HG02885 (cell line): Measurements from ENCODE around the gene FAM131C.
"Not testable (repeated sequence)": the region's sequence is repeated elsewhere in the genome, so short reads cannot be mapped to it uniquely, and the experiment has no call there.

Experiments
- ATAC-seq: cut with Tn5 transposase; IDR thresholded peaks from one replicate; pipeline ENCODE4 v1.9.1; 2021; ENCODE audit warnings: mild to moderate bottlenecking; ENCODE audit not compliant: unreplicated experiment, poor library complexity

Gene FAM131C

GRCh38 chr1:16062687-16063075 lies 10.8 kb downstream of the FAM131C start:
- not testable (repeated sequence) for ATAC-seq

GRCh38 chr1:16061989-16062686 lies 11.3 kb downstream of the FAM131C start:
- ATAC-seq, result not testable (repeated sequence)

GRCh38 chr1:16061266-16061665 lies 12.2 kb downstream of the FAM131C start:
- no peak for ATAC-seq

- ATAC-seq, result not testable (repeated sequence)
These were observed 14.9 kb downstream of the FAM131C start for GRCh38 chr1:16058394-16059120.

- not testable (repeated sequence) for ATAC-seq
These were observed 16.0 kb downstream of the FAM131C start for GRCh38 chr1:16057314-16057915.

- not testable (repeated sequence) for ATAC-seq
These were observed 16.9 kb downstream of the FAM131C start for GRCh38 chr1:16056521-16056912.

GRCh38 chr1:16055613-16056520 lies 17.6 kb downstream of the FAM131C start:
- ATAC-seq, result peak; percentile 73

GRCh38 chr1:16054598-16055540 lies 18.6 kb downstream of the FAM131C start:
- no peak for ATAC-seq

GRCh38 chr1:16053781-16054502 lies 19.5 kb downstream of the FAM131C start:
- ATAC-seq, result no peak

- not testable (repeated sequence) for ATAC-seq
These were observed 21.5 kb downstream of the FAM131C start for GRCh38 chr1:16051949-16052348.

- no peak for ATAC-seq
These were observed 22.4 kb downstream of the FAM131C start for GRCh38 chr1:16051039-16051438.

- no peak for ATAC-seq
These were observed 23.1 kb downstream of the FAM131C start for GRCh38 chr1:16050328-16050727.

GRCh38 chr1:16048573-16049189 lies 24.8 kb downstream of the FAM131C start:
- no peak for ATAC-seq

- no peak for ATAC-seq
These were observed 25.5 kb downstream of the FAM131C start for GRCh38 chr1:16047791-16048475.

GRCh38 chr1:16046842-16047241 lies 26.6 kb downstream of the FAM131C start:
- no peak for ATAC-seq

GRCh38 chr1:16043950-16044349 lies 29.5 kb downstream of the FAM131C start:
- ATAC-seq, result no peak

- no peak for ATAC-seq
These were observed 29.9 kb downstream of the FAM131C start, which contains the start of gene CLCNKB for GRCh38 chr1:16043521-16043920. Gene CLCNKB, plus strand, starts transcription at chr1:16043782. Its CDS starts 711 bp downstream, at chr1:16044493.
